ENCODE results near the gene BACH2. TPM values are rescaled to one million over a fixed set of nuclear protein-coding genes. Genes with fewer than 3 reads are reported as not detected.

BACH2 gene
- total RNA-seq, 4 donors from 2014 or later: 4.2 to 9.8 (median 5.8) TPM

DNA sequence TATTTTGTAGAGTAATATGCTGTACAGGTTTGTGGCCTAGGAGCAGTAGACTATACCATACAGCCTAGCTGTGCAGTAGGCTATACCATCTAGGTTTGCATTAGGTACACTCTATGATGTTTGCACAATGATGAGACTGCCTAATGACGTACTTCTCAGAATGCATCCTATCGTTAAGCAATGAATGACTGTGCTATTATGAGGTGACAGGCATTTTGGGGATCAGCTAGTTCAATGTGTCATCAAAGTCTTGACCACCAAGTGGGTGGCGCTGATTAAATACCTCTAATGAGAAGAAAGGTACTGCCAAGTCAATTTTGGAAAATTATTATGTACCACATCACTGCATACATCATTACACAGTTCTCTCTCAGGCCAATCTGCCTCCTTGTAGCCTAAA lies 190.2 kb downstream of the BACH2 start:
- TF ChIP-seq EP300 (IDR thresholded peaks at IDR 0.05) (no peak), POLR2AphosphoS5 (IDR thresholded peaks at IDR 0.05) (no peak), POLR2A (IDR thresholded peaks at IDR 0.05; ENCODE audit: low read depth) (no peak)
- TF ChIP-seq, protein P1, sequence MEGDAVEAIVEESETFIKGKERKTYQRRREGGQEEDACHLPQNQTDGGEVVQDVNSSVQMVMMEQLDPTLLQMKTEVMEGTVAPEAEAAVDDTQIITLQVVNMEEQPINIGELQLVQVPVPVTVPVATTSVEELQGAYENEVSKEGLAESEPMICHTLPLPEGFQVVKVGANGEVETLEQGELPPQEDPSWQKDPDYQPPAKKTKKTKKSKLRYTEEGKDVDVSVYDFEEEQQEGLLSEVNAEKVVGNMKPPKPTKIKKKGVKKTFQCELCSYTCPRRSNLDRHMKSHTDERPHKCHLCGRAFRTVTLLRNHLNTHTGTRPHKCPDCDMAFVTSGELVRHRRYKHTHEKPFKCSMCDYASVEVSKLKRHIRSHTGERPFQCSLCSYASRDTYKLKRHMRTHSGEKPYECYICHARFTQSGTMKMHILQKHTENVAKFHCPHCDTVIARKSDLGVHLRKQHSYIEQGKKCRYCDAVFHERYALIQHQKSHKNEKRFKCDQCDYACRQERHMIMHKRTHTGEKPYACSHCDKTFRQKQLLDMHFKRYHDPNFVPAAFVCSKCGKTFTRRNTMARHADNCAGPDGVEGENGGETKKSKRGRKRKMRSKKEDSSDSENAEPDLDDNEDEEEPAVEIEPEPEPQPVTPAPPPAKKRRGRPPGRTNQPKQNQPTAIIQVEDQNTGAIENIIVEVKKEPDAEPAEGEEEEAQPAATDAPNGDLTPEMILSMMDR (IDR thresholded peaks at IDR 0.05): no peak
- Histone ChIP-seq H3K4me1 (peaks cover 0 to 6% (median 2%) of the 10 kb centered on the region in 4 donors), H3K4me3 (no peak overlapping the region), H3K36me3 (no peaks in the 10 kb centered on the region), H3K27me3 (no peaks in the 10 kb centered on the region), H3K27ac (replicated peaks in 1 of 4) (no peak overlapping the region), H3K9me3 (no peaks in the 10 kb centered on the region)
- 71% methylated on average over 3 of the region's 3 CpGs for WGBS
- intact Hi-C loops (cut with DNase I): no loop called here
- DNase-seq (ENCODE audit: extremely low spot score): no peak

DNA sequence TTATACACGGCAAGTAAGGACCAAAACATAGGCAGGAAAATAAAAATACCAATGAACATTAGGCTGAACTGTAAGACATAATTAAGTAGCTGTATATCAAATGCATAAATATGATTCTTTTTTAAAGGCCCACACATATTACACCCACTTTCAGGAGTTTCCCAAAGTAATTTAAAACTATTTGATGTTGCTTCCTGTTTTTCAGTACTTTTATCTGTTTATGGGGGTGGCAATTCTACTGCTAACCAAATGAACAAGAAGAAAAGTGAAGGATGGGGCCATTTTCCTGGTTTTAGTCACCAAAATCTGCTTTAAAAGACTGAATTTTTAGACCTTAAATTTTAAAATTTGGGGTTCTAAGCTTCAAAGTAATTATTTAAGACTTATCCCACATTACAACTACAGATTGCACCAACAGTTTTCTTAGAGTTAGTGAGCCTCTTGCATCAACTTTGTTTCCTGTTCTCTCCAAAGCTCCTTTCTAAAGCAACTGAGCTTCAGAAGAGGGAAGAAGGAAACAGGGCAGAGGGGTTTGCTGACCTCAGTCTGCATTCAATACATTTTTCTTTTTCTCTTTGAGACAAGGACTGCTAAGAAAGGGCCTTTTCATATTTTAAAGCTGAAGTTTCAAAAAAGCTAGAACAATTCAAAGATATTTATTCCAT lies 191.0 kb downstream of the BACH2 start:
- H3K9me3 ChIP-seq: no peaks in the 10 kb centered on the region
- H3K36me3 ChIP-seq: no peaks in the 10 kb centered on the region
- peaks cover 0 to 6% (median 2%) of the 10 kb centered on the region in 4 donors for H3K4me1 ChIP-seq
- intact Hi-C loops (cut with DNase I): no loop called here
- no peak for DNase-seq (ENCODE audit: extremely low spot score)
- no peak overlapping the region for H3K4me3 ChIP-seq
- H3K27ac ChIP-seq (replicated peaks in 1 of 4): no peak overlapping the region
- WGBS: 80% methylated on average over 1 of the region's 1 CpG
- no peak for TF ChIP-seq EP300 (IDR thresholded peaks at IDR 0.05)
- TF ChIP-seq, protein P1 (IDR thresholded peaks at IDR 0.05): no peak
- no peak for TF ChIP-seq POLR2AphosphoS5 (IDR thresholded peaks at IDR 0.05)
- no peak for TF ChIP-seq POLR2A (IDR thresholded peaks at IDR 0.05; ENCODE audit: low read depth)
- H3K27me3 ChIP-seq: no peaks in the 10 kb centered on the region

GRCh38 chr6:90103056-90103800 lies 193.4 kb downstream of the BACH2 start:
- H3K27ac ChIP-seq (replicated peaks in 1 of 4): no peak overlapping the region
- H3K4me1 ChIP-seq: peaks cover 6 to 17% (median 11%) of the 10 kb centered on the region in 4 donors
- H3K27me3 ChIP-seq: no peaks in the 10 kb centered on the region
- intact Hi-C loops (cut with DNase I): no loop called here
- H3K9me3 ChIP-seq: no peaks in the 10 kb centered on the region
- 87% methylated on average over 13 of the region's 13 CpGs for WGBS
- no peak for DNase-seq (ENCODE audit: extremely low spot score)
- TF ChIP-seq POLR2AphosphoS5 (IDR thresholded peaks at IDR 0.05): no peak
- TF ChIP-seq, protein P1 (IDR thresholded peaks at IDR 0.05): no peak
- no peak overlapping the region for H3K4me3 ChIP-seq
- no peaks in the 10 kb centered on the region for H3K36me3 ChIP-seq

DNA sequence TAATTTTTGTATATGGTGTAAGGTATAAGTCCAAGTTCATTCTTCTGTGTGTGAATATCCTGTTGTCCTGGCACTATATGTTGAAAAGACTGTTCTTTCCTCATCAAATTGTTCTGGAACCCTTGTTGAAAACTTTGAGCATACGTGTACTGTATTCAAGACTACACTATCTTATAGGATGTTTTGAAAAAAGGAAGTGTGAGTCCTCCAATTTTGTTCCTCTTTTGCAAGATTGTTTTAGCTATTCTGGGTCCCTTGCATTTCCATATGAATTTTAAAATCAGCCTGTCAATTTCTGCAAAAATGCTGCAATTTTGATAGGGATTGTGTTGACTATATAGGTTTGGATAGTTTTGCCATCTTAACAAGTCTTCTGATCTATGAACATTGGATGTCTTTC lies 195.2 kb downstream of the BACH2 start:
- Histone ChIP-seq H3K27ac (replicated peaks in 1 of 4) (no peak overlapping the region), H3K4me3 (no peak overlapping the region), H3K36me3 (no peaks in the 10 kb centered on the region), H3K27me3 (no peaks in the 10 kb centered on the region), H3K9me3 (no peaks in the 10 kb centered on the region), H3K4me1 (peaks cover 22 to 29% (median 26%) of the 10 kb centered on the region in 4 donors)
- intact Hi-C loops (cut with DNase I): no loop called here
- TF ChIP-seq EP300 (IDR thresholded peaks at IDR 0.05) (no peak), POLR2AphosphoS5 (IDR thresholded peaks at IDR 0.05) (no peak), POLR2A (IDR thresholded peaks at IDR 0.05; ENCODE audit: low read depth) (no peak)
- 72% methylated on average over 1 of the region's 1 CpG for WGBS
- no peak for DNase-seq (ENCODE audit: extremely low spot score)

- intact Hi-C loops (cut with DNase I): no loop called here
- no peak for DNase-seq (ENCODE audit: extremely low spot score)
- H3K27ac ChIP-seq (replicated peaks in 1 of 4): peak overlapping the region in 1 of 4 donors; percentile 81
- H3K36me3 ChIP-seq: no peaks in the 10 kb centered on the region
- H3K9me3 ChIP-seq: no peaks in the 10 kb centered on the region
- 94% methylated on average over 3 of the region's 3 CpGs for WGBS
- H3K4me3 ChIP-seq: no peak overlapping the region
- no peaks in the 10 kb centered on the region for H3K27me3 ChIP-seq
- peaks cover 22 to 33% (median 32%) of the 10 kb centered on the region in 4 donors for H3K4me1 ChIP-seq
- TF ChIP-seq, protein P1 (IDR thresholded peaks at IDR 0.05): no peak
- no peak for TF ChIP-seq EP300 (IDR thresholded peaks at IDR 0.05)
- TF ChIP-seq POLR2A (IDR thresholded peaks at IDR 0.05; ENCODE audit: low read depth): no peak
- no peak for TF ChIP-seq POLR2AphosphoS5 (IDR thresholded peaks at IDR 0.05)
These were observed 196.5 kb downstream of the BACH2 start for GRCh38 chr6:90100059-90100665.
